ENCODE measurements around the gene GPX3. TPM values are rescaled to one million over a fixed set of nuclear protein-coding genes. Genes with fewer than 3 reads are reported as not detected.

The GPX3 gene
- total RNA-seq, 1 donor from 2014 or later = 10.9 TPM

DNA sequence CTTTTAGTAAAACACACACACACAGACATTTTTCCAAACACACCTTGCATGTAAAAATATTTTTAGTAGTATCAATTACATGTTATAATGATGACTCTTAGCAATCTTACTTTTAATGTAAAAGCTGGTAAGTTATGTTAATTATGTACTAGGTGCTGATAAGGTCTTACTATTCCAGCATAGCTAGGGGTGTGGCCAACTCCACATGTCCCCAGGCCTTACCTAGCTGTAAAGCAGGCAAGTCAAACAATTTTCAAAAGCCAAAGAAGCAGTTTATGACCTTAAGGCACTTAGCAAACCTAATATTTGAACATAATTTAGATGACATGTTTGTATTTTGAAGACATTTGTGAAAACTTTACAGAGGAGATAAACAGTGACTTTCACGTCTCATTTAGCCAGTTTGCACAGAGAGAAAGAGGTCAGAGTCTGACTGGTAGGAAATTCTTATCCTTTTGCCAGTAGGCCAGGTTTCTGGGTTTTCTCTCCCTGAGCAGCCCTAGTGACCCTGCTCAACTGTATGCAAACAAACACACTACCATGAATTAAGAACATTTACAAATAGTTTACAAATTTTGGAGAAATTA, 26.5 kb upstream of the GPX3 start:
- no peak for TF ChIP-seq CTCF (conservative IDR thresholded peaks at IDR 0.05; ENCODE audit: low read depth, low read length)
- no peak overlapping the region for H3K4me3 ChIP-seq (ENCODE audit: low read depth, low read length)
- DNase-seq (ENCODE audit: low read depth) = no peak

DNA sequence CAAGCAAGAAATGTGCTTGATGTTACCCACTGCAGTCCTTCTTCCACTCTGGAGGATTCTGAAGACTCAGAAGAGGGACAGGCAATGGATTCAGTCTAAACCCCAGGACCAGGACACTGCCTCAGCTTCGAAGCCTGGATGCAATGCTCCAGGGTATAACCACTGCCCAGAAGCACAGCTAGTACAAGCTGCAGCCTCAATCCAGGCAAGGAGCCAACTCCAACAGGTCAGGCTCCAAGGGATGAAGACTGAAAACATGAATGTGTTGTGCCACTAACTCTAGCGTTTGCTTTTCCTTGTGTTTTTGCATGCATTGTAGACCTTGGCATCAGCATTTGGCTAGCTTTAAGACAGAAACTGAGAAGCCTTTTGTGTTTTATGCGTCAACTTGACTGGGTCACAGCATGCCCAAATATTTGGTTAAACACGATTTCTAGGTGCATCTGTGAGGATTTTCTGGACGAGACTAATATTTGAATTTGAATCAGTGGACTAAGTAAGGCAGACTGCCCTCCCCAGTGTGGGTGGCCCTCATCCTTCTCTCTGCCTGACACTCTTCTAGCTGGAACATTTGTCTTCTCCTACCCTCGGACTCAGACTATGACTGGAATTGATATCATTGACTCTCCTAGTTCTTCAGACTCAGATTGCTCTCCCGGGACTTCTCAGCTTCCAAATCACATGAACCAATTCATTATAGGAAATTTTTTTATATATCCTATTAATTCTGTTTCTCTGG, 20.5 kb upstream of the GPX3 start:
- no peak overlapping the region for H3K4me3 ChIP-seq (ENCODE audit: low read depth, low read length)
- DNase-seq (ENCODE audit: low read depth) = no peak
- no peak for TF ChIP-seq CTCF (conservative IDR thresholded peaks at IDR 0.05; ENCODE audit: low read depth, low read length)

DNA sequence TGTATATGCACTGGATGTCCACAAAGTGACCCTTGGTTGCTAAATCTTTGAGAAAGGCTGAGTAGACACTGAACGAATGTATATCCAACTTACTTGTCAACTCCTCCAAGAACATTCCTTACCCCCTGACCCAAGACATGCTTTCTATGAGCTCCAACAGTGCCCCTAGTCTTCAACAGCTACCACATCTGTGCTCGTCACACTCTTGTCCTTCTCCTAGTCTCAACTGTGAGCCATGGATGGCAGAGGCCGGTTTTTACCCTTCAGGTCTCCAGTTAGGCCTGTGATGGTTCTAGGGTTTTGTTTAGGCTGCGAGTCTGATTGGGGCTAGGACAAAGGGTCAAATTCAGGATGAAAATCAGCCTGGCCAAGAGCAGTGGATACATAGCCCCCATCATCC, 19.0 kb upstream of the GPX3 start:
- H3K4me3 ChIP-seq (ENCODE audit: low read depth, low read length) = no peak overlapping the region
- TF ChIP-seq CTCF (conservative IDR thresholded peaks at IDR 0.05; ENCODE audit: low read depth, low read length) = no peak
- DNase-seq (ENCODE audit: low read depth) = no peak

GRCh38 chr5:151002250-151002649, 18.1 kb upstream of the GPX3 start:
- peak; percentile 65 for TF ChIP-seq CTCF (conservative IDR thresholded peaks at IDR 0.05; ENCODE audit: low read depth, low read length)
- no peak for DNase-seq (ENCODE audit: low read depth)
- no peak overlapping the region for H3K4me3 ChIP-seq (ENCODE audit: low read depth, low read length)

- no peak overlapping the region for H3K4me3 ChIP-seq (ENCODE audit: low read depth, low read length)
- no peak for DNase-seq (ENCODE audit: low read depth)
- no peak for TF ChIP-seq CTCF (conservative IDR thresholded peaks at IDR 0.05; ENCODE audit: low read depth, low read length)
Observed at GRCh38 chr5:151002681-151003502, 17.5 kb upstream of the GPX3 start.

DNA sequence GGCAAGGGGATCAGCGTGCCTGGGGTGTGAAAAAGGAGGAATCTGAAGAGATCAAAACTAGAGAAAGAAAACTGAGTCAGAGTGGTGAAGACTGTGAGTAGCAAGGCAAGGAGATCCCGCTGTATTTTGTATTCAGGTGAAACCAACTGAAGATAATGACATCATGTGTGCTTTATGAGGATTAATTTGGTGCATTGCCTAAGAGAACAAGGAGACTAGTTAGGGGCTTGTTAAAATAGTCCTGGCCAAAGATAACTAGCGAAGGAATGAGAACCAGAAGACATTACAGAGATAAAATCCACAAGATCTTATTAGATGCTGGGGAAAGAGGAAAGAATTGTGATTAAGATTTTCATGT, 16.9 kb upstream of the GPX3 start:
- no peak for DNase-seq (ENCODE audit: low read depth)
- no peak overlapping the region for H3K4me3 ChIP-seq (ENCODE audit: low read depth, low read length)
- no peak for TF ChIP-seq CTCF (conservative IDR thresholded peaks at IDR 0.05; ENCODE audit: low read depth, low read length)

Measured in epithelial cell of proximal tubule (primary cell).